OCI-LY1 (cell line): ENCODE measurements around the gene LTF.

ENCODE experiments used
- EZH2 ChIP-seq: fragments of 200-600 bp; sonication (generic), shearing (Covaris generic); IDR thresholded peaks from 2 replicates; pipeline ENCODE4 v1.8.0; 2017; ENCODE audit warnings: borderline replicate concordance, mixed run types, mild to moderate bottlenecking, antibody characterized with exemption, low read length, moderate library complexity, mixed read lengths
- TF ChIP-seq, protein P1 (sequence below): fragments of 200-600 bp; sonication (generic), shearing (Covaris generic); IDR thresholded peaks from 2 replicates; pipeline ENCODE4 v1.5.1; 2017; ENCODE audit warnings: mild to moderate bottlenecking, antibody characterized with exemption, low read length, moderate library complexity, mixed read lengths

DNA sequence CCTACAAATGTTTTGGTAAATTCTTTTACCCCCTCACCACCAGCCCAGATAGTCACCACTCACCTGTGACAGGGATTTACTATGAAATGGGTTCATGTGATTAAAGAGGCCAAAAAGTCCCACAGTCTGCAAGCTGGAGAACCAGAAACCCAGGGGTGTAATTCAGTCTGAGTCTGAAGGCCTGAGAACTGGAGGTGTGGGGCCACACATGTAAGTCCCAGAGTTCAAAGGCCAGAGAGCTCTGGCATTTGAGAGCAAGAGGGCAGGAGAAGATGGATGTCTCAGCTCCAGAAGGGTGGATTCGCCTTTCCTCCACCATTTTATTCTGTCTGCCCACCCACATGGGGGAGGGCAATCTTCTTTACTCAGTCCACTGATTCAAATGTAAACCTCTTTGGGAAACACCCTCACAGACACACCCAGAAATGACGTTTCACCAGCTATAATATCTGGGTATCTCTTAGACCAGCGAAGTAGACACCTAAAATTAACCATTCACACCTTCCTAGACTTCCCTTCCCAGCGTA, 45.0 kb upstream of the LTF start:
- TF ChIP-seq, protein P1, sequence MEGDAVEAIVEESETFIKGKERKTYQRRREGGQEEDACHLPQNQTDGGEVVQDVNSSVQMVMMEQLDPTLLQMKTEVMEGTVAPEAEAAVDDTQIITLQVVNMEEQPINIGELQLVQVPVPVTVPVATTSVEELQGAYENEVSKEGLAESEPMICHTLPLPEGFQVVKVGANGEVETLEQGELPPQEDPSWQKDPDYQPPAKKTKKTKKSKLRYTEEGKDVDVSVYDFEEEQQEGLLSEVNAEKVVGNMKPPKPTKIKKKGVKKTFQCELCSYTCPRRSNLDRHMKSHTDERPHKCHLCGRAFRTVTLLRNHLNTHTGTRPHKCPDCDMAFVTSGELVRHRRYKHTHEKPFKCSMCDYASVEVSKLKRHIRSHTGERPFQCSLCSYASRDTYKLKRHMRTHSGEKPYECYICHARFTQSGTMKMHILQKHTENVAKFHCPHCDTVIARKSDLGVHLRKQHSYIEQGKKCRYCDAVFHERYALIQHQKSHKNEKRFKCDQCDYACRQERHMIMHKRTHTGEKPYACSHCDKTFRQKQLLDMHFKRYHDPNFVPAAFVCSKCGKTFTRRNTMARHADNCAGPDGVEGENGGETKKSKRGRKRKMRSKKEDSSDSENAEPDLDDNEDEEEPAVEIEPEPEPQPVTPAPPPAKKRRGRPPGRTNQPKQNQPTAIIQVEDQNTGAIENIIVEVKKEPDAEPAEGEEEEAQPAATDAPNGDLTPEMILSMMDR: no peak
- no peak for TF ChIP-seq EZH2
